Upper lobe of right lung (tissue), 1 donor: Measurements from ENCODE around the gene VTA1. TPM values are rescaled to one million over a fixed set of nuclear protein-coding genes. Genes with fewer than 3 reads are reported as not detected.

Experiments used
- ATAC-seq: fragments of 200-7000 bp; cut with Tn5 transposase; one replicate; pipeline ENCODE4 v1.9.1; 2020; ENCODE audit warnings: mild to moderate bottlenecking, moderate library complexity
- DNase-seq: peaks from one replicate; pipeline ENCODE4 v3.0.0-alpha.2; 2020
- H3K27ac ChIP-seq: fragments of 200-600 bp; one replicate; pipeline ENCODE4 v1.8.0; 2022
- H3K27me3 ChIP-seq: fragments of 200-600 bp; one replicate; pipeline ENCODE4 v1.8.0; 2022; ENCODE audit warnings: mild to moderate bottlenecking
- H3K36me3 ChIP-seq: fragments of 200-600 bp; one replicate; pipeline ENCODE4 v1.8.0; 2022
- H3K4me1 ChIP-seq: fragments of 200-600 bp; one replicate; pipeline ENCODE4 v1.8.0; 2022
- H3K4me3 ChIP-seq: fragments of 200-600 bp; one replicate; pipeline ENCODE4 v1.8.0; 2022; ENCODE audit warnings: mild to moderate bottlenecking
- H3K9me3 ChIP-seq: fragments of 200-600 bp; one replicate; pipeline ENCODE4 v1.8.0; 2022
- intact Hi-C: fragments of 100-400 bp; cut with DNase I; formaldehyde crosslinking; loops from one replicate; pipeline ENCODE4 v1.11.0; 2022
- total RNA-seq: library from RNA; stranded (reverse); fragmentation: NEBNext Ultra II Directional; extraction: Animal tissue kit (Norgen Biotek cat#: 25700); gene quantifications from one replicate; pipeline ENCODE4 v1.2.1, GENCODE V29; 2021
- TF ChIP-seq, protein P1 (sequence below): fragments of 200-600 bp; IDR thresholded peaks from one replicate; pipeline ENCODE4 v1.8.0; 2022; ENCODE audit warnings: antibody characterized with exemption
- donor health status: DM: no; HTN: yes; CAD: no; lungs with severe emphysema.

The VTA1 gene
- total RNA-seq, 1 donor from 2014 or later: 31.8 TPM

DNA sequence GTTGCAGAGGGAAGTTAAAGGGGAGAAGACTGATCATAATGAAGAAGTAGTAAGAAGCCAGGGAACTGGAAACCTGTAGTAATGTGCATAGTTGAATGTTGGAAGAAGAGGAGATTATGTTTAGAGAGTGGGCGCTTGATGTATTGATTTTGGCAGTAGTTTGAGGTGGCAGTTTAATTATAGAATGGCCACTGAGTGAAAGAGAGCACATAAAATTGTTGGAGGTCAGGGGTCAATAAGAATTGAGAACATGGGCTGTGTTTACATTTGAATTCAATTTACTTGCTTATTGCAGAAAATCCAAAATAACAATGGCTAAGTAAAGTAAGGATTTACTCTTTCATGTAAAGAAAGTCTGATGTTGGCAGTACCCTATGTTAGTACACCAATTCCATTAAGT, 15.7 kb downstream of the VTA1 start:
- TF ChIP-seq, protein P1, sequence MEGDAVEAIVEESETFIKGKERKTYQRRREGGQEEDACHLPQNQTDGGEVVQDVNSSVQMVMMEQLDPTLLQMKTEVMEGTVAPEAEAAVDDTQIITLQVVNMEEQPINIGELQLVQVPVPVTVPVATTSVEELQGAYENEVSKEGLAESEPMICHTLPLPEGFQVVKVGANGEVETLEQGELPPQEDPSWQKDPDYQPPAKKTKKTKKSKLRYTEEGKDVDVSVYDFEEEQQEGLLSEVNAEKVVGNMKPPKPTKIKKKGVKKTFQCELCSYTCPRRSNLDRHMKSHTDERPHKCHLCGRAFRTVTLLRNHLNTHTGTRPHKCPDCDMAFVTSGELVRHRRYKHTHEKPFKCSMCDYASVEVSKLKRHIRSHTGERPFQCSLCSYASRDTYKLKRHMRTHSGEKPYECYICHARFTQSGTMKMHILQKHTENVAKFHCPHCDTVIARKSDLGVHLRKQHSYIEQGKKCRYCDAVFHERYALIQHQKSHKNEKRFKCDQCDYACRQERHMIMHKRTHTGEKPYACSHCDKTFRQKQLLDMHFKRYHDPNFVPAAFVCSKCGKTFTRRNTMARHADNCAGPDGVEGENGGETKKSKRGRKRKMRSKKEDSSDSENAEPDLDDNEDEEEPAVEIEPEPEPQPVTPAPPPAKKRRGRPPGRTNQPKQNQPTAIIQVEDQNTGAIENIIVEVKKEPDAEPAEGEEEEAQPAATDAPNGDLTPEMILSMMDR: no peak
- H3K9me3 ChIP-seq: no peaks in the 10 kb centered on the region
- no peaks in the 10 kb centered on the region for H3K27me3 ChIP-seq
- no peak for ATAC-seq
- no peak overlapping the region for H3K4me3 ChIP-seq
- peaks cover 18% of the 10 kb centered on the region for H3K36me3 ChIP-seq
- DNase-seq: no peak
- intact Hi-C loops: no loop called here
- no peaks in the 10 kb centered on the region for H3K4me1 ChIP-seq
- no peak overlapping the region for H3K27ac ChIP-seq

DNA sequence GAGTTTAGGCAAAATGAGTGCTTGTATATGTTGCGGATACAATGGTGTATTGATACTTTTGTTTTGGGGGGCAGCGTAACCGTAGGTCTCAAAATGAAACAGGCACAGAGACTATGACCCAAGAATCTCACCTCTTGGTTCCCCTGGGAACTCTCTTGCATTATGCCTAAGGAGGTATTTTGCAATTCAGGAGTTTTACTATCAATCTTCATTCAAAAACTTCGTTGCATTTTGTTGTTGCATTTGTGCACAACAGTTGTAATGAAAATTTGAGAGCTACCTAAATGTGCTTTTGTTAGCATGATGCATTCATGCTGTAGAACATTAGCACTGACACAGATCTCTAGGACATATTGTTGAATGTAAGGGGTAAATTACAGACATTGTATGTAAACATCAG, 18.2 kb downstream of the VTA1 start:
- H3K4me3 ChIP-seq: no peak overlapping the region
- H3K36me3 ChIP-seq: peaks cover 40% of the 10 kb centered on the region
- intact Hi-C loops: no loop called here
- DNase-seq (no peak), ATAC-seq (no peak)
- H3K27me3 ChIP-seq: no peaks in the 10 kb centered on the region
- H3K27ac ChIP-seq: no peak overlapping the region
- H3K4me1 ChIP-seq: no peaks in the 10 kb centered on the region
- no peaks in the 10 kb centered on the region for H3K9me3 ChIP-seq
- TF ChIP-seq, protein P1: no peak

DNA sequence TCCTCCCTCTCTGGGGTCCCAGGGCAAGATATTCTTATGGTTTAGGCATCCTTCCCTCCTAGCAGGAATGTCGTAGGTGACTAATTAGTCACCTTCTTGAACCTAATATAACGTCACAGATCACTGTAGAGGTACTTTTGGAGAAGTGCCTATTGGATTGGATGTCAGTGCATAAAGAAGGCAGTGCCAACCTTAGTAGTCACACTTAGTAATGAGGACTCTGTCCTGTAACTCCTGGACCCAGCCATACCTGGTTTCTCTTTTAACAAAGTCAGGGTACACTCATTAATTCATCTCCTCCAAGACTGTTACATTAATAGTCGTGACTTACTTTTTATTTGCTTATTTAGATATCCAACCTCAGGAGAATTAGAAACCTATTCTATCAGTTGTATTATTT, 20.0 kb downstream of the VTA1 start:
- ATAC-seq (no peak), DNase-seq (no peak)
- H3K9me3 ChIP-seq: no peaks in the 10 kb centered on the region
- H3K36me3 ChIP-seq: peaks cover 58% of the 10 kb centered on the region
- intact Hi-C loops: no loop called here
- no peaks in the 10 kb centered on the region for H3K4me1 ChIP-seq
- H3K27ac ChIP-seq: no peak overlapping the region
- TF ChIP-seq, protein P1: no peak
- no peaks in the 10 kb centered on the region for H3K27me3 ChIP-seq
- no peak overlapping the region for H3K4me3 ChIP-seq

DNA sequence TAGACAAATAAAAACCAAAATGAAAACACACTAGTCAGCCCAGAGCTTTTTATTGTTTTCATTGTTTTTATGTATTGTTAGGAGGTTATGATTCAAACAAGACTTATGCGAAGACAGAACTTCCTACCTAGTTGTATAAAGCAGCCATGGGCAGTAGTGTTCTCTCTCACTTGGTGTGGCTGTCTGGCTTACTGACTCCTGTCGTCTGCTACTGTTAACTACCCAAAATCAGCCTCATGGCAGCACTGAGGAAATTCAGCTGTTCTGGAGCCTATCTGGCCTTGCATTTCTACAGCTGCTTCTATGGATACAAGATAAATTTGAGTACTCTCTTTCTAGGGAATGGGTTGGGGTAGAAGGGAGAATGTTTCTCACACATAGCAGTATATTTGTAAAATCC, 20.4 kb downstream of the VTA1 start:
- intact Hi-C loops: no loop called here
- TF ChIP-seq, protein P1: no peak

DNA sequence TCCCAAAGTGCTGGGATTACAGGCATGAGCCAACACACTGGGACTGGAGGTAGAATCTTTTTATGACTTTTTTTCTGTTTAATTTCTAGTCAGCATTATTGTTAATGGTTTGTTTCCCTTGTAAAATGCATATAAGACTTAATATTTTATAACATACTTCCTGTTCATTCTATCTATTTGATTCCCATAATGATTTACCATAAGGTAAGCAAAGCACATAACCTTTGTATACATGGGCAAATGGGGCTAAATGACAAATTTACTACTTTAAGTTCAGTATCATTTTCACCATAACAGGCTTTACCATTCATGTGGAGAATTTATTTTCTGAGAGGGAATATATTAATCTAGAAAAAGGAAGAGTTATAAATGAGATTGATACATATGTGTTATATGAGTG, 24.3 kb downstream of the VTA1 start:
- TF ChIP-seq, protein P1: no peak
- Histone ChIP-seq H3K36me3 (peaks cover 86% of the 10 kb centered on the region), H3K4me1 (no peaks in the 10 kb centered on the region), H3K9me3 (no peaks in the 10 kb centered on the region), H3K27me3 (no peaks in the 10 kb centered on the region), H3K4me3 (no peak overlapping the region), H3K27ac (no peak overlapping the region)
- intact Hi-C loops: no loop called here
- no peak for ATAC-seq
- no peak for DNase-seq

More for the DNA sequence above, 20.4 kb downstream of the VTA1 start:
- Histone ChIP-seq H3K9me3 (no peaks in the 10 kb centered on the region), H3K27me3 (no peaks in the 10 kb centered on the region), H3K36me3 (peaks cover 62% of the 10 kb centered on the region), H3K4me3 (no peak overlapping the region), H3K4me1 (no peaks in the 10 kb centered on the region), H3K27ac (no peak overlapping the region)
- ATAC-seq: no peak
- no peak for DNase-seq

DNA sequence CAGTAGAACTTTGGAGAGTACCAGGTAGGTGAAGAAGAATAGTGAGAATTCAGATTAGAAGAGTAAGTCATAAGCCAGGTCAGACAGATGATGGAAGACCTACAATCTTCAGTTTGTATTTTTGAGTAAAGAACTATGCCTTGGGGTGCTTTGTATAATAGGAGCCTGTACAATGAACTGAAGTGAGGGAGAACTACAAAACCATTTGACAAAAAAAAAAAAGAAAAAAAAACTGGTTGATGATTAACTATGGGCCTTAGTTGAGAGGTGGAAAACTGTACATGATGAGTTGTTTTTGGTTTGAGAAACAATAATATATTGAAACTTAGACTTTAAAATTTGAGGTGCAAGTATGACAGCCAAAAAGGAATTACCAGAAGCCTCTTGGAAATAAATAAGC, 25.7 kb downstream of the VTA1 start:
- H3K36me3 ChIP-seq: peaks cover 72% of the 10 kb centered on the region
- DNase-seq (no peak), ATAC-seq (no peak)
- H3K4me1 ChIP-seq: no peaks in the 10 kb centered on the region
- intact Hi-C loops: no loop called here
- H3K27me3 ChIP-seq: no peaks in the 10 kb centered on the region
- no peak overlapping the region for H3K27ac ChIP-seq
- H3K4me3 ChIP-seq: no peak overlapping the region
- TF ChIP-seq, protein P1: no peak
- H3K9me3 ChIP-seq: no peaks in the 10 kb centered on the region
